Measurements from ENCODE around the gene OSMR. TPM values are rescaled to one million over a fixed set of nuclear protein-coding genes. Genes with fewer than 3 reads are reported as not detected.

OSMR gene
- total RNA-seq, 6 experiments from 2014 or later, result 28.1 to 36.6 (median 31.3) TPM

DNA sequence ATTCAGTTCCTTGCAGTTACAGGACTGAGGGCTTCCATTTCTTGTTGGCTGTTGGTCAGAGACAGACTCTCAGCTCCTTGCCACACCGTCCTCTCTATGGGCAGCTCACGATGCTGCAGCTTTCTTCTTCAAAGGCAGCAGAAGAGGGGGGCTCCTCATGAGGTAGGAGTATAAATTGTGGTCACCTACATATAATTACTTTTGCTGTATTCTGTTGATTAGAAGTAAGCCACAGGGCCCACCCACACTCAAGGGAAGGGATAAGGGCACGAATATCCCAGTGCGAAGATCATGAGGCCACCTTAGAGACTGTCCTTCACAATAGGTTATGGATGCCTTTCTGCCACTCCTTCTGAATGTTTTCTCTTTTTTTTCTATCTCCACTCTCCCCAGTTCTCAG is 43.7 kb upstream of the OSMR start:
- Mint-ChIP-seq H3K4me3 (no peak overlapping the region), H3K4me1 (ENCODE audit: low read depth) (peaks cover 16% of the 10 kb centered on the region), H3K27ac (no peak overlapping the region), H3K36me3 (ENCODE audit: low read depth) (no peaks in the 10 kb centered on the region), H3K9me3 (no peaks in the 10 kb centered on the region), H3K27me3 (ENCODE audit: insufficient read depth) (peaks cover 18% of the 10 kb centered on the region)
- no peak for DNase-seq
- TF ChIP-seq, protein P1, sequence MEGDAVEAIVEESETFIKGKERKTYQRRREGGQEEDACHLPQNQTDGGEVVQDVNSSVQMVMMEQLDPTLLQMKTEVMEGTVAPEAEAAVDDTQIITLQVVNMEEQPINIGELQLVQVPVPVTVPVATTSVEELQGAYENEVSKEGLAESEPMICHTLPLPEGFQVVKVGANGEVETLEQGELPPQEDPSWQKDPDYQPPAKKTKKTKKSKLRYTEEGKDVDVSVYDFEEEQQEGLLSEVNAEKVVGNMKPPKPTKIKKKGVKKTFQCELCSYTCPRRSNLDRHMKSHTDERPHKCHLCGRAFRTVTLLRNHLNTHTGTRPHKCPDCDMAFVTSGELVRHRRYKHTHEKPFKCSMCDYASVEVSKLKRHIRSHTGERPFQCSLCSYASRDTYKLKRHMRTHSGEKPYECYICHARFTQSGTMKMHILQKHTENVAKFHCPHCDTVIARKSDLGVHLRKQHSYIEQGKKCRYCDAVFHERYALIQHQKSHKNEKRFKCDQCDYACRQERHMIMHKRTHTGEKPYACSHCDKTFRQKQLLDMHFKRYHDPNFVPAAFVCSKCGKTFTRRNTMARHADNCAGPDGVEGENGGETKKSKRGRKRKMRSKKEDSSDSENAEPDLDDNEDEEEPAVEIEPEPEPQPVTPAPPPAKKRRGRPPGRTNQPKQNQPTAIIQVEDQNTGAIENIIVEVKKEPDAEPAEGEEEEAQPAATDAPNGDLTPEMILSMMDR (IDR thresholded peaks at IDR 0.05), result no peak

DNA sequence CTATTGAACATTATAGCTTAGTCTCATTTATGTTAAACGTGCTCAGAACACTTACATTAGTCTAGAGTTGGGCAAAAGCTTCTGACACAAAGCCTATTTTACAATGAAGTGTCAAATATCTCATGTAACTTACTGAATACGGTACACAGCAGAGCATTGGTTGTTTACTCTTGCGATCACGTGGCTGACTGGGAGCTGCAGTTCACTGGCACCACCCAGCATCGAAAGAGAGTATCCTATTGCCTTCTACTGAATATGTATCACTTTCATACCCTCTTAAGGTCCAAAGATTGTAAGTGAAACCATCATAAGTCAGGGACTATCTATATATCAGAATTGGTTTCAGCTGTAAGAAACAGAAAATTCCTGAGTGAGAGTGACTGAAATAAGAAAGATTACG is 42.6 kb upstream of the OSMR start:
- peaks cover 18% of the 10 kb centered on the region for H3K27me3 Mint-ChIP-seq (ENCODE audit: insufficient read depth)
- DNase-seq, result no peak

DNA sequence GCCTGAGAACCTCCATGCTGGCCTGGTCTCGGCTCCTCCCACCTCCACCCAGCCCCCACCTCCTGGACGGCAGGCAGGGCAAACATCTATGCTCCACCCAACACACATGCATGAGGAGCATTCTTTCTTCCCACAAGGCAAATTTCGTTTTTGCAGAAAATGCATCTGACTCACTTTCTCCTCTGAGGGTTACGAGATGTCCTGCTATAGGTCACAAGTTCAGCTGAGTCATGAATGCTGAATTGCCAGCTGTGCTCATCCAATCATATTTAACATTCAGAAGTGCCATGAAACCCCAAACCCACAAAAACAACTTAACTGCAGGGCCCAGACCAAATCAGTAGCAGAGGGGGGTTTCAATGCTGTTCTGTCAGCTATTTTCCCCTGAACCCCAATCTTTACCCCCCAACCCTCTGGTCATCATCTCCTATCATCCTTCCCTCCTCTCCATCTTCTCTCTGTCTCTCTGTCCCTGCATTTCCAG is 39.0 kb upstream of the OSMR start:
- Mint-ChIP-seq H3K9me3 (no peaks in the 10 kb centered on the region), H3K36me3 (ENCODE audit: low read depth) (no peaks in the 10 kb centered on the region), H3K4me3 (peak overlapping the region; percentile 57; the same call in 1 of the 2 replicates), H3K4me1 (ENCODE audit: low read depth) (peaks cover 47% of the 10 kb centered on the region), H3K27ac (peak overlapping the region; percentile 71), H3K27me3 (ENCODE audit: insufficient read depth) (peaks cover 5% of the 10 kb centered on the region)
- DNase-seq, result peak; percentile 91
- TF ChIP-seq, protein P1 (IDR thresholded peaks at IDR 0.05), result no peak

More for the DNA sequence above, 42.6 kb upstream of the OSMR start:
- Mint-ChIP-seq H3K4me1 (ENCODE audit: low read depth) (peaks cover 27% of the 10 kb centered on the region), H3K27ac (no peak overlapping the region), H3K9me3 (no peaks in the 10 kb centered on the region), H3K4me3 (no peak overlapping the region), H3K36me3 (ENCODE audit: low read depth) (no peaks in the 10 kb centered on the region)
- TF ChIP-seq, protein P1 (IDR thresholded peaks at IDR 0.05), result no peak

DNA sequence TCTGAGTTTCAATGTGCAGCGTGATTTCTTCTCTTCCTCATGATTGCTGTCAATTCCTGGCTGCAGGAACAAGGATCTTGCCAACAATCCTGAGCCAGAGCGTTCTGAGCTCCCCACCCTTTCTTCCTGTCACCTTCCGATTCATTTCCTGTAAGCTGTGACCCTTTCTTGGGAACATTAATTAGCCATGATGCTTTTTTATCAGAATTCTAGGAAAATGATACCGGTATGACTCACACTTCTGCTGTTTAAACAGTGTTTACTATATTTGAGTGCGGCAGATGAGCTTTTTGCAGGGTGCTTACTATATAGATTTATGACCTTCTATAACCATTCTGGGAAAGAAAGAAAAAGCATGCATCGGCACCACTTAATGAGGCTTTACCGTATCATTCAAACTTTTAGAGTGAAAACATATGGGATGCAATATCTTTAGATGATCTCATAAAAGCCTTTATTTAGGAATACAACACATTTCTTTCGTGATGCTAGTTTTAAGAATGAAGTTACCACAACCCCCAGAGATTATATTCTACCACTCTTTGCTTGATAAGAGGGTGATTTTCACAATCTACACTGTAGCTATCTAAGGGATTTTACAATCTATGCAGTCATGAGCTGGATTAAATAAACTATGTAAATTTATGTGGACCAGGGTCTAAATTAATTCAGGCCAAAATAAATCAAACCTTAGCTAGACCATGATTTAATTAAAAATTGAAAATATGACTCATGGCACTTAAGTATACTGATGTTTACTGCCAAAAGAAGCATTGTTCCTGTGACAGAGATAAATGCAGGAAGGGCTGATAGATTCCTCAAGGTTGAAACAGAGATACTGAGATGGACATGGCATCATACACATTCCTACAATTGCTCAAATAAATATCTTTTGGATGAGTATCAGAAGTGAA is 38.0 kb upstream of the OSMR start:
- Mint-ChIP-seq H3K27me3 (ENCODE audit: insufficient read depth) (peaks cover 2% of the 10 kb centered on the region; the same call in 1 of the 2 replicates), H3K36me3 (ENCODE audit: low read depth) (no peaks in the 10 kb centered on the region), H3K4me3 (peak overlapping the region; percentile 28), H3K9me3 (no peaks in the 10 kb centered on the region), H3K4me1 (ENCODE audit: low read depth) (peaks cover 47% of the 10 kb centered on the region), H3K27ac (peak overlapping the region; percentile 77)
- TF ChIP-seq, protein P1 (IDR thresholded peaks at IDR 0.05), result no peak
- peak; percentile 74 for DNase-seq

DNA sequence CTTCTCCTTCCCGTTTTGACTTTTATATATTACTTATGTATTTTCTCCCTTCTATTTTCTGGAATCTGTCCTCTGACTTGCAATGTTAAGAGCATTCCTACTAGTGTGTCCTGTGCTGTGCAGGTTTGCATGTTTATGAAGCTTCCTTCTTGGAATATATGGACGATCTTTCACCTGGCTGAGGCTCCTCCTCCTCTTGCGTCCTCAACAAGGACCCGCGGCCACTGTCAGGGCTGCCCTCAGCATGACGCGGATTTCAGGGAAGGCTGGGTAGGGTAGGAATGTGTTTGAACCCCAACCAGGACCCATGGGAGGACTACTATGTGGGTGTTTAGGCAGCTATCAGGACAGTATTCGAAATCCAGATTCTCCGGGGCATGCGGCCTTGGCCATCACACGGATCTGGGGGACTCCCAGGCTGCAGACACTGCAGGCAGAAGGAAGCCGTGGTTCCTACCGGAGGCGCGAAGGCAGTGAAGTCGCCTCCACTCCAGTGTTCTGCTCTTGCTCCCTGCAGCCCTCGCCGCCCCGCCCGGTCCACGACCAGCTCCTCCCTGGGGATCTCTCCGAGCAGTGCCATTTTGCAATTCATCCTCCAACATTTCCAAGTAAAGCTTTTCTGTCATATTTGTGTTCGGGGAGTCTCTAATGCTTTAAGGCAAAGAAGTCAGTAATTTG is 37.0 kb upstream of the OSMR start:
- Mint-ChIP-seq H3K27me3 (ENCODE audit: insufficient read depth) (peaks cover 2% of the 10 kb centered on the region), H3K4me3 (no peak overlapping the region), H3K9me3 (no peaks in the 10 kb centered on the region), H3K27ac (no peak overlapping the region), H3K36me3 (ENCODE audit: low read depth) (no peaks in the 10 kb centered on the region), H3K4me1 (ENCODE audit: low read depth) (peaks cover 47% of the 10 kb centered on the region)
- TF ChIP-seq, protein P1 (IDR thresholded peaks at IDR 0.05), result no peak
- DNase-seq, result no peak
